NCI-H1930 (cell line): ENCODE results near the gene TAS2R60.
"Not testable (repeated sequence)": the region's sequence is repeated elsewhere in the genome, so short reads cannot be mapped to it uniquely, and the experiment has no call there.

Experiments
- DNase-seq, 2 experiments: peaks; one replicate each; lab custom pipeline; 2025; lab: John Stamatoyannopoulos, UW

The TAS2R60 gene

GRCh38 chr7:143411976-143412708, 31.1 kb upstream of the TAS2R60 start:
- no peak for DNase-seq

GRCh38 chr7:143413123-143413522, 30.1 kb upstream of the TAS2R60 start:
- no peak for DNase-seq

DNA sequence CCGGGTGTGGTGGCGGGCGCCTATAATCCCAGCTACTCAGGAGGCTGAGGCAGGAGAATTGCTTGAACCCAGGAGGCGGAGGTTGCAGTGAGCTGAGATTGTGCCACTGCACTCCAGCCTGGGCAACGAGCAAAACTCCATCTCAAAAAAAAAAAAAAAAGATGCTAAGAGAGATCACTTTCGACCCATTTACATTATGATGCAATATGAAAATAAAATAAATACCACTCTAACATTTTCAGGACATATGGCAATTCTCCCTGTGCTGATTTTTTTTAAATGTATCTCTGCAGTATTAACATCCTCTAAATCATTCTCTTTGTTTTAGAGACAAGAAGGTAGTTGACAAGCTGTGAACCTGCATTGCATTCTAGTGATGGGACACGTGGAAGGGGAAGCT, 28.0 kb upstream of the TAS2R60 start:
- DNase-seq, result not testable (repeated sequence)

GRCh38 chr7:143415742-143416397, 27.4 kb upstream of the TAS2R60 start:
- DNase-seq, result no peak

DNA sequence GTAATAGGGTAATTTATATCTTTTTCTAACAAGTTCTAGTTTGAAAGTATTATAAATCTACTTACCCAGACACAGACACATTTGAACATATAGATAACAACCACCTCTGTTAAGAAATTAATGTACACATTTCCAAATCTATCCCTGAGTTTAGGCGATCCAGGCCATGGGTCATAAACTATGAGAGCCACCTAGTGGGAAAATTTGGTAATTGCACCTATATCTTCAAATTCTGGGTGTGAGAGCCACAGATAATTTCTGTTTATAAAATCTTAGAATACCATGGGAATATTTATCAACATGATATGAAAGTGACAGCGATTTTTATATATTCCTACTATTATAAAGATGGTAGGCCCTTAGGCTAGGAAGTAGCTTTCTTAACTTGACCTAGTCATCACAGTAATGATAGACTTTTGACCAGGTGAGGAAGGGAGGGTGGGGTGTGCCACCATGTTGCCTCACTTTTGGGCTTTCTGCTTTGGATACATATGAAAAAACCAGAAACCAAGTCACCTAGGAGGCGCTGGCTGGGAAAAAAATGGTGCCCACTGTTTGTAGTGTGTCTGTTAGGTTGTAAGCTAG, 26.6 kb upstream of the TAS2R60 start:
- peak in 1 of 2 experiments; percentile 49 for DNase-seq

- DNase-seq, result no peak
Measured at GRCh38 chr7:143417734-143418383, 25.4 kb upstream of the TAS2R60 start.

DNA sequence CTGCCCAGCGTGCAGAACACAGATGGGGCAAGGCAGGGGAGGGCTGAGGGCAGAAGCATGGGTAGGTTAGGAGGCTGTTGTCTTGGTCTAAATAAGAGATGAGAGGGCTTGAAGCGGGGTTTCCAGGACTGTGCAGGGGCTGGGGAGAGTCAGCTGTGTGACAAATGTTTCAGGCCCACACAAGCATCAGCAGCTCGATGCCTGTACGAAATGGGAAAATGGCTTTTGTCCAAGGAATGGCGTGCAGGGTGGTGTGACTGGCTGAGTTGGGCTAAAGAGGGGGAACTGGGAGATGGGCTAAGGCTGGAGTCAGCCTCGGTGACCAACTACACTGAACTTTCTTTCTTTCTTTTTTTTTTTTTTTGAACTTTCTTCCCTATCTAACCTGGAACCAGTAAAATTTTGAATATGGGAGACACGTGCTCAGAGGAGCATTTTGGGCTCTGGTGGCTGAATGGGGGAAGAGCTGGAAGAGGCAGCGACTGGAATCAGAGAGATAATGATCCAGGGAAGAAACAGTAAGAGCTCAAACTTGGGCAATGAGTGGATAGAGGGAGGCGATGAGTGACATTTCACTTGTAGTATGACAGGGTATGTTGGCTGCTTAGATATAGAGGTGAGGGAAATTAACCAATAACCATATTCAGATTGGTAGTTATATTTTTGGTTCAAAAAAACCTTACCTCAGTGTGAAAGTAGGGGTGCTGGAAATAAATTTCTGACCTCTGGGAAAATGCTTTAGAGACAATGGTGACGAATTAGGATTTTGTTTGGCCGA, 24.4 kb upstream of the TAS2R60 start:
- no peak for DNase-seq

DNA sequence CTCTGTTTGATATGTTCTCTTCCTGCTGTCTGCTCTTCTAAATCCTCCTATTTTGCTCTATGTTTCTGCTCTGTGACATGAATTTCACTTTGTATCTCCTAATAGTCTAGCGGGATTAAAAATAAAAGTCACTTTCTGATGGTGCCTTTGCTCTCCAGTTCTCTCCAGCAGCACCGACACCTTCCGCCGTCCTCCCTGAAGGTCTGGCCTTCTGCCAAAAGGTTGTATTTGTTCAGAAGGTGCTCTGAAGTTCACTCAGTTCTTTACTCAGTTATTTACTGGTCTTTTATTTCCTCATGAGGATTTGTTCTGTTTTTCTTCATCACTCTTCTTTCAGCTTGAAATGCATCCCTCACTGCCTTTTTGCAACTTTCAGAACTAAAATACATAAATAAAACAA, 23.4 kb upstream of the TAS2R60 start:
- DNase-seq, result no peak

DNA sequence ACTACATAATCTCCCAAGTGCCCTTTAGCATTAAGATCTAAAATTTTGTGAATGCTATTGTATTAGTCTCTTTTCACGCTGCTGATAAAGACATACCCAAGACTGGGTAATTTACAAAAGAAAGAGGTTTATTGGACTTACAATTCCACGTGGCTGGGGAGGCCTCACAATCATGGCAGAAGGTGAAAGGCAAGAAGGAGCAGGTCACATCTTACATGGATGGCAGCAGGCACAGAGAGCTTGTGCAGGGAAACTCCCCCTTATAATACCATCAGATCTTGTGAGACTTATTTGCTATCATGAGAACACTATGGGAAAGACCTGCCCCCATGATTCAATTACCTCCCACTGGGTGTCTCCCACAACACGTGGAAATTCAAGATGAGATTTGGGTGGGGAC, 22.6 kb upstream of the TAS2R60 start:
- DNase-seq, result not testable (repeated sequence)

DNA sequence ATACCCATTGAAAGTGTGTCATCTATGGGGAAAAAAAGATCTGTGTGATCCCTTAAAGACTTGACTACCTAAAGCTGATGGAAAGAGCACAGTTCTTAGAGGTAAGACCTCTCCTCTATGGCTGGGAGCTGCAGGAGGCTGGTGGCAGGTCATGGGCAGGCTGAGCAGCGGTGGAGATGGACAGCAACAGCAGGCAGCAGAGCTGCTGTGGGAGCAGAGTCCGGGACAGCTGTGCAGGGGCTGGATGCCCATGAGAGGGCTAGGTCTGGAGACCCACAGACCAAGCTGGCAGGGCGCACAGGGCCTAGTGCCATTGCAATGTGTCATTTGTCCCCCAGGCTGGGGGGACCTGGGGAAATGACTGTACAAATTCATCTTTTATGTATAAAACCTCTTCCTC, 21.2 kb upstream of the TAS2R60 start:
- no peak for DNase-seq

GRCh38 chr7:143424476-143424875, 18.8 kb upstream of the TAS2R60 start:
- not testable (repeated sequence) for DNase-seq

DNA sequence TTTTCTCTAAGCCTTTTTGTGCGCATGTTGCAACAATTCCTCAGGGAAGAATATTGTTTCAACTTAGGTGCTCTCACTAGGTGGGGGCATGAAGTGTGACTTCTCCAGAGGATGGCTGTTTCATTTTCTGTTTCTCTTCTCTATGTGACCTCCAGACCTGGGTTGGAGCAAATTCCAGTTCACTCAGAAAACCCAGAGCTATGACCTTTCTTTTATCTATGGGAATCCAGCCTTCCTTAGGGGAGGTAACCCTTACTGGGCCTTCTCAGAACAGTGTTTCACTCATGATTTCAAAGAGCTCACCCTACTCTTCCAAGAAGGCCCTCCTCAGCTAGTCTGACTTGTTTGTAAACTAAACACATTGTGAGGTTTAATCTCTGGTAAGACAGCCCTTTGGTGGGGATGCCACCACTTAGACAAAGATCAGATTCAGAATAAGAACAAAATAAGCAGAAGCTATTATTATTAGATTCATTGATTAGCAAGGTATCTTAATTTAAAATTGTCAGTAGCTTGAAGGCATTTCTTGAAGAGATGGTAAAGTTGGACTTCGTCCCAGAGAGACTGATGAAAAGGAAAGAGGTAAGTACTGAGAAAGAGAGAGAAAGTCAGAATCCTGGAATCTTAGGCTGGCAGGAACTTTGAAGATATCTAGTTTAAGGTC, 16.6 kb upstream of the TAS2R60 start:
- DNase-seq, result no peak

- DNase-seq, result no peak
Measured at GRCh38 chr7:143429770-143430698, 13.2 kb upstream of the TAS2R60 start.

GRCh38 chr7:143431109-143431508, 12.1 kb upstream of the TAS2R60 start:
- no peak for DNase-seq

GRCh38 chr7:143433759-143434158, 9.5 kb upstream of the TAS2R60 start:
- no peak for DNase-seq

GRCh38 chr7:143434660-143435059, 8.6 kb upstream of the TAS2R60 start:
- no peak for DNase-seq

DNA sequence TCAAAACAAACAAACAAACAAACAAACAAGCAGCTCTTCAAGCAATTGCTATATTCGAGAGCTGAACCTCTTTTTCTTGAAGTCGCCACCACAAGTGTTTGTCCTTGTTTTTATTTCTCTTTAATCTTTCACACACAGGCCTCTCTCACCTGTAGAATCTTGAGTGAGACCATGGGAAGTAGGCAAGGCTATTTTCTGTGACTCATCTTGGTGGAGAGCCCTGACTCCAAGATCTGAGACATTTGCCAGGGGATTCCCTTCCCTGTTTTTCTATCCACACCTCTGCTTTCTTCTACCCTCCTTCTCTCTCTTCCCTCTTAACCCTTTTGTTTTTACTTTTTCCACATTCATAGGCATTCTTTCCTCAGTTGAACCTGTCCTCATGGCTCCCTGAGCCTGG, 8.0 kb upstream of the TAS2R60 start:
- DNase-seq, result no peak

DNA sequence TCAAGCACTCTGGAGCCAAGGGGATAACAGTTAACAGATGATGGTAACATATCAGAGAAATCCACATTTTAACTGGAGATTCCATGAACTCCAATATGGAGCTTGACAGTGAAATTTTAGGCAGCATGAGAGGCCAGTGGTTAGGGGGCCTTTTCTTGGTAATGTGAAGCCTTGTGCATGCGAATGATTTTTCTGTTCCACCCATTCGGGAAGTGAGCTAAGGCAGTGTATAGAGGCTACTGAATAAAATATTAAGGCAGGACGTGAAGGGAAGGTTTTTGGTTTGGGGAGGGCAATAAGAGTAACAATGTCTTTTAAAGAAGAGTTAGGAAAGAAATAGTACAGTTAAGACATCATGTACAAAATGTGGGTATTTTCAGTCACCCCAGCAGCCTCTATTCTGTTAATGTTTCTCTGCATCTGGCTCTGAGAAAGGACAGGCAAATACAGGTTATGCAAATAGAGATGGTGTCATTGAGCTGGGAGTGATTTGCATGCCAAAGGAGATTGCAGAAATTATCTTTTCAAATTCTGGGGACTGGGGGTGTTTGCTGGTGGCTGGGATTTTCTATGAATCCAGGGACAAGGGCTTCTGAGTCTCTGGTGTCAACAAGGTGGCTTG, 6.8 kb upstream of the TAS2R60 start:
- DNase-seq, result no peak

GRCh38 chr7:143437578-143437977, 5.7 kb upstream of the TAS2R60 start:
- DNase-seq, result no peak

DNA sequence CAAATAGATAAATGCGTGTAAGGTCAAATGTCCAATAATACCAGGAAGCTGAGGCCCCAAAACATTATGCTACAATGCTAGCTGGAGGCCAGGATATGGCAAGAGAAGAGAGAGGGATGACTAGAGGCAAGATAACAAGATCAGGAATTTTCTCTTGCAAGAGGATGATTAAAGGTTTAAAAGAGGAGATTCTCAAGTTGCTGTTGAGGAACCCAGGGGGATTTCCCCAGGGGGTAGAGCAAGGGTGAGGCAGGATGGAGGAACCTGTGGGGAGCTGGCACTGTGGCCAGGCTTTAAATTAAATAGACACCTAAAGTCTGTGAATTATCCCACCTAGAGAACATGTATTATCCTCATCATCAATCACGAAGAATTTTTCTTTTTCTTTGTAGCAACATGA, 3.4 kb upstream of the TAS2R60 start:
- DNase-seq, result no peak
